ENCODE measurements around the gene EDAR. TPM values are rescaled to one million over a fixed set of nuclear protein-coding genes. Genes with fewer than 3 reads are reported as not detected.

EDAR gene
- total and polyA plus RNA-seq, 2 donors (not counting 1 experiment from before 2014, with no cell fraction given), result not detected

GRCh38 chr2:108978709-108979111, 10.3 kb downstream of the EDAR start:
- no peak overlapping the region for H3K27ac ChIP-seq (ENCODE audit: insufficient read depth, low read length)
- H3K9me3 ChIP-seq (ENCODE audit: control insufficient read depth, insufficient read depth, low read depth, low read length), result no peaks in the 10 kb centered on the region
- no peaks in the 10 kb centered on the region for H3K79me2 ChIP-seq (ENCODE audit: control insufficient read depth, insufficient read depth, low read length)
- no peak overlapping the region for H3K4me3 ChIP-seq (replicated peaks in 1 of 4; ENCODE audit: control extremely low read depth in 1 of 4, insufficient read depth in 1 of 4, low read depth in 3 of 4, low read length in 4 of 4)
- H3K9ac ChIP-seq (ENCODE audit: insufficient read depth, low read length), result no peak overlapping the region
- no peaks in the 10 kb centered on the region for H3K4me1 ChIP-seq (ENCODE audit: control insufficient read depth, extremely low read depth, insufficient read depth, low read length)
- TF ChIP-seq, protein P1, sequence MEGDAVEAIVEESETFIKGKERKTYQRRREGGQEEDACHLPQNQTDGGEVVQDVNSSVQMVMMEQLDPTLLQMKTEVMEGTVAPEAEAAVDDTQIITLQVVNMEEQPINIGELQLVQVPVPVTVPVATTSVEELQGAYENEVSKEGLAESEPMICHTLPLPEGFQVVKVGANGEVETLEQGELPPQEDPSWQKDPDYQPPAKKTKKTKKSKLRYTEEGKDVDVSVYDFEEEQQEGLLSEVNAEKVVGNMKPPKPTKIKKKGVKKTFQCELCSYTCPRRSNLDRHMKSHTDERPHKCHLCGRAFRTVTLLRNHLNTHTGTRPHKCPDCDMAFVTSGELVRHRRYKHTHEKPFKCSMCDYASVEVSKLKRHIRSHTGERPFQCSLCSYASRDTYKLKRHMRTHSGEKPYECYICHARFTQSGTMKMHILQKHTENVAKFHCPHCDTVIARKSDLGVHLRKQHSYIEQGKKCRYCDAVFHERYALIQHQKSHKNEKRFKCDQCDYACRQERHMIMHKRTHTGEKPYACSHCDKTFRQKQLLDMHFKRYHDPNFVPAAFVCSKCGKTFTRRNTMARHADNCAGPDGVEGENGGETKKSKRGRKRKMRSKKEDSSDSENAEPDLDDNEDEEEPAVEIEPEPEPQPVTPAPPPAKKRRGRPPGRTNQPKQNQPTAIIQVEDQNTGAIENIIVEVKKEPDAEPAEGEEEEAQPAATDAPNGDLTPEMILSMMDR (conservative IDR thresholded peaks at IDR 0.05 in 1 of 2, IDR thresholded peaks at IDR 0.05 in 1 of 2; ENCODE audit: low read depth in 1 of 2, low read length in 2 of 2), result no peak
- TF ChIP-seq EZH2 (IDR thresholded peaks at IDR 0.05; ENCODE audit: low read length, missing control alignments), result no peak
- no peaks in the 10 kb centered on the region for H4K20me1 ChIP-seq (ENCODE audit: control insufficient read depth, extremely low read depth, insufficient read depth, low read length)
- peaks cover 34% of the 10 kb centered on the region for H3K27me3 ChIP-seq (ENCODE audit: control insufficient read depth, insufficient read depth, low read length)
- peak; percentile 6 to 17 for DNase-seq (ENCODE audit: low read depth in 2 of 2)
- H2AFZ ChIP-seq (ENCODE audit: low read length), result no peak overlapping the region
- H3K4me2 ChIP-seq (ENCODE audit: extremely low read depth, insufficient read depth, low read length), result no peak overlapping the region
- H3K36me3 ChIP-seq (ENCODE audit: control insufficient read depth, insufficient read depth, low read length), result no peaks in the 10 kb centered on the region

GRCh38 chr2:108975613-108976435, 13.2 kb downstream of the EDAR start:
- H3K4me1 ChIP-seq (ENCODE audit: control insufficient read depth, extremely low read depth, insufficient read depth, low read length), result peaks cover 3% of the 10 kb centered on the region

DNA sequence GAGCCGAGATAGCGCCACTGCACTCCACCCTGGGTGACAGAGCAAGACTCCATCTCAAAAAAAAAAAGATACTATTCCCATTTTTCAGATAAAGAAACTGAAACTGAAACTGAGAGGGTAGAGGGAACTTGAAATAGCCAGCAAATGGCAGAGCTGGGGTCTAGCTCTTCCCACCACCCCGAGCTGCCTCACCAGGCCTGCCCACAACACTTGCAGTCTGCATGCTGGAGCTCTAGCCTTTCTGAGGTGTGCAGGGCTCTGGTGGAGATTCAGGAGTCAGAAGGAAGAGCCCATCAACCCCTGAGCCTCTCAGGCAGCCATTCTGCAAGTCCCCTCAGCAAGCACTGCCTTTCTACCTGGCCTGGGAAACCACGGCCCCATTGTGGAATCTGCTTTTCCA, 14.3 kb downstream of the EDAR start:
- Histone ChIP-seq H3K27me3 (ENCODE audit: control insufficient read depth, insufficient read depth, low read length) (peaks cover 25% of the 10 kb centered on the region), H2AFZ (ENCODE audit: low read length) (no peak overlapping the region), H3K27ac (ENCODE audit: insufficient read depth, low read length) (no peak overlapping the region), H3K9me3 (ENCODE audit: control insufficient read depth, insufficient read depth, low read depth, low read length) (no peaks in the 10 kb centered on the region), H3K4me2 (ENCODE audit: extremely low read depth, insufficient read depth, low read length) (no peak overlapping the region), H3K4me1 (ENCODE audit: control insufficient read depth, extremely low read depth, insufficient read depth, low read length) (peaks cover 3% of the 10 kb centered on the region), H3K36me3 (ENCODE audit: control insufficient read depth, insufficient read depth, low read length) (no peaks in the 10 kb centered on the region), H3K4me3 (replicated peaks in 1 of 4; ENCODE audit: control extremely low read depth in 1 of 4, insufficient read depth in 1 of 4, low read depth in 3 of 4, low read length in 4 of 4) (no peak overlapping the region), H3K9ac (ENCODE audit: insufficient read depth, low read length) (no peak overlapping the region), H3K79me2 (ENCODE audit: control insufficient read depth, insufficient read depth, low read length) (no peaks in the 10 kb centered on the region), H4K20me1 (ENCODE audit: control insufficient read depth, extremely low read depth, insufficient read depth, low read length) (no peaks in the 10 kb centered on the region)
- DNase-seq (ENCODE audit: low read depth in 2 of 2), result no peak
- TF ChIP-seq EZH2 (IDR thresholded peaks at IDR 0.05; ENCODE audit: low read length, missing control alignments), result no peak
- TF ChIP-seq, protein P1 (conservative IDR thresholded peaks at IDR 0.05 in 1 of 2, IDR thresholded peaks at IDR 0.05 in 1 of 2; ENCODE audit: low read depth in 1 of 2, low read length in 2 of 2), result no peak

More at GRCh38 chr2:108975613-108976435, 13.2 kb downstream of the EDAR start:
- H4K20me1 ChIP-seq (ENCODE audit: control insufficient read depth, extremely low read depth, insufficient read depth, low read length), result no peaks in the 10 kb centered on the region
- H3K9ac ChIP-seq (ENCODE audit: insufficient read depth, low read length), result no peak overlapping the region
- TF ChIP-seq, protein P1 (conservative IDR thresholded peaks at IDR 0.05 in 1 of 2, IDR thresholded peaks at IDR 0.05 in 1 of 2; ENCODE audit: low read depth in 1 of 2, low read length in 2 of 2), result no peak
- TF ChIP-seq EZH2 (IDR thresholded peaks at IDR 0.05; ENCODE audit: low read length, missing control alignments), result no peak
- H3K27ac ChIP-seq (ENCODE audit: insufficient read depth, low read length), result no peak overlapping the region
- H2AFZ ChIP-seq (ENCODE audit: low read length), result no peak overlapping the region
- H3K79me2 ChIP-seq (ENCODE audit: control insufficient read depth, insufficient read depth, low read length), result no peaks in the 10 kb centered on the region
- H3K36me3 ChIP-seq (ENCODE audit: control insufficient read depth, insufficient read depth, low read length), result no peaks in the 10 kb centered on the region
- H3K4me3 ChIP-seq (replicated peaks in 1 of 4; ENCODE audit: control extremely low read depth in 1 of 4, insufficient read depth in 1 of 4, low read depth in 3 of 4, low read length in 4 of 4), result no peak overlapping the region
- H3K27me3 ChIP-seq (ENCODE audit: control insufficient read depth, insufficient read depth, low read length), result peaks cover 21% of the 10 kb centered on the region
- H3K9me3 ChIP-seq (ENCODE audit: control insufficient read depth, insufficient read depth, low read depth, low read length), result no peaks in the 10 kb centered on the region
- H3K4me2 ChIP-seq (ENCODE audit: extremely low read depth, insufficient read depth, low read length), result no peak overlapping the region
- DNase-seq (ENCODE audit: low read depth in 2 of 2), result peak in 1 of 2 donors; percentile 5

All from fibroblast of lung (primary cell).